ENCODE results near the gene EPB41L2.

EPB41L2 gene

GRCh38 chr6:131015630-131016263, 47.3 kb downstream of the EPB41L2 start:
- no peak for TF ChIP-seq CTCF (IDR thresholded peaks at IDR 0.05)

GRCh38 chr6:131015025-131015591, 47.9 kb downstream of the EPB41L2 start:
- no peak for TF ChIP-seq CTCF (IDR thresholded peaks at IDR 0.05)

- no peak for TF ChIP-seq CTCF (IDR thresholded peaks at IDR 0.05)
These were observed 48.8 kb downstream of the EPB41L2 start for GRCh38 chr6:131014080-131014776.

GRCh38 chr6:131013495-131013894, 49.5 kb downstream of the EPB41L2 start:
- no peak for TF ChIP-seq CTCF (IDR thresholded peaks at IDR 0.05)

GRCh38 chr6:131009790-131010189, 53.3 kb downstream of the EPB41L2 start:
- TF ChIP-seq CTCF (IDR thresholded peaks at IDR 0.05): no peak

GRCh38 chr6:131007286-131007685, 55.8 kb downstream of the EPB41L2 start:
- TF ChIP-seq CTCF (IDR thresholded peaks at IDR 0.05): no peak

- no peak for TF ChIP-seq CTCF (IDR thresholded peaks at IDR 0.05)
These were observed 57.5 kb downstream of the EPB41L2 start for GRCh38 chr6:131005439-131006016.
